Measurements from ENCODE around the gene C14orf93. TPM values are rescaled to one million over a fixed set of nuclear protein-coding genes. Genes with fewer than 3 reads are reported as not detected.
A peak's percentile ranks its signal among the peaks of the same experiment; 100 is the strongest.

The C14orf93 gene
- total RNA-seq, 1 donor from 2014 or later, result 9.7 TPM

- Histone ChIP-seq H3K4me3 (ENCODE audit: low read depth, low read length) (no peak overlapping the region), H3K36me3 (ENCODE audit: control insufficient read depth, insufficient read depth, low read length) (no peaks in the 10 kb centered on the region), H3K27me3 (ENCODE audit: control insufficient read depth, insufficient read depth, low read length) (no peaks in the 10 kb centered on the region)
- no peak for DNase-seq (ENCODE audit: low read depth)
- no peak for TF ChIP-seq CTCF (IDR thresholded peaks at IDR 0.05; ENCODE audit: insufficient read depth, low read length, poor library complexity, severe bottlenecking)
These were observed 42.7 kb upstream of the C14orf93 start for GRCh38 chr14:23052671-23053070.

GRCh38 chr14:23052182-23052623 lies 42.3 kb upstream of the C14orf93 start:
- TF ChIP-seq CTCF (IDR thresholded peaks at IDR 0.05; ENCODE audit: insufficient read depth, low read length, poor library complexity, severe bottlenecking), result peak; percentile 57
- DNase-seq (ENCODE audit: low read depth), result no peak
- Histone ChIP-seq H3K36me3 (ENCODE audit: control insufficient read depth, insufficient read depth, low read length) (no peaks in the 10 kb centered on the region), H3K27me3 (ENCODE audit: control insufficient read depth, insufficient read depth, low read length) (no peaks in the 10 kb centered on the region), H3K4me3 (ENCODE audit: low read depth, low read length) (no peak overlapping the region)

- no peaks in the 10 kb centered on the region for H3K27me3 ChIP-seq (ENCODE audit: control insufficient read depth, insufficient read depth, low read length)
- no peak for TF ChIP-seq CTCF (IDR thresholded peaks at IDR 0.05; ENCODE audit: insufficient read depth, low read length, poor library complexity, severe bottlenecking)
- no peaks in the 10 kb centered on the region for H3K36me3 ChIP-seq (ENCODE audit: control insufficient read depth, insufficient read depth, low read length)
- H3K4me3 ChIP-seq (ENCODE audit: low read depth, low read length), result no peak overlapping the region
- no peak for DNase-seq (ENCODE audit: low read depth)
These were observed 41.5 kb upstream of the C14orf93 start for GRCh38 chr14:23051141-23052057.

DNA sequence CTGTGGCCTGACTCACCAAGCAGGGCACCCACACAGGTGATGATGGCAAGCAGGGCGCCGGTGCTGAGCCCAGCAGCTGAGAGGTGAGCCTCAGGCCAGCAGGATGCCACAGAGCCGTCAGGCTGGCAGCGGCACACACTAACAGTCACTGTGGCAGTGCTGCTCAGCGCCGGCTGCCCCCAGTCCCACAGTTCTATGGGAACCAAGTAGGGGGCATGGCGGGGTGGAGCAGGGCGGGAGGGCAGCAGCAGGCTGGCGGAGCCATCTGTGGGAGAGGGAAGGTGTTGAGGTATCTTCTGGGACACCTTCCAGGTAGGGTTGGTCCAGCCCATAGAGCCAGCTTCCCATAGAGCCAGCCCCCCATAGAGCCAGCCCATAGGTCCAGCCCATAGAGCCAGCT lies 39.1 kb upstream of the C14orf93 start:
- no peak for TF ChIP-seq CTCF (IDR thresholded peaks at IDR 0.05; ENCODE audit: insufficient read depth, low read length, poor library complexity, severe bottlenecking)

GRCh38 chr14:23047751-23048693 lies 38.1 kb upstream of the C14orf93 start:
- no peak for TF ChIP-seq CTCF (IDR thresholded peaks at IDR 0.05; ENCODE audit: insufficient read depth, low read length, poor library complexity, severe bottlenecking)
- Histone ChIP-seq H3K36me3 (ENCODE audit: control insufficient read depth, insufficient read depth, low read length) (no peaks in the 10 kb centered on the region), H3K4me3 (ENCODE audit: low read depth, low read length) (no peak overlapping the region), H3K27me3 (ENCODE audit: control insufficient read depth, insufficient read depth, low read length) (no peaks in the 10 kb centered on the region)
- DNase-seq (ENCODE audit: low read depth), result no peak

More for the DNA sequence above, 39.1 kb upstream of the C14orf93 start:
- no peaks in the 10 kb centered on the region for H3K27me3 ChIP-seq (ENCODE audit: control insufficient read depth, insufficient read depth, low read length)
- no peak for DNase-seq (ENCODE audit: low read depth)
- H3K4me3 ChIP-seq (ENCODE audit: low read depth, low read length), result no peak overlapping the region
- H3K36me3 ChIP-seq (ENCODE audit: control insufficient read depth, insufficient read depth, low read length), result no peaks in the 10 kb centered on the region

All from kidney epithelial cell (primary cell).